Cerebellar cortex (tissue), 1 donor: ENCODE results near the gene SUSD6.

Source experiments
- DNase-seq: peaks from one replicate; pipeline ENCODE4 v3.0.0-alpha.2; 2015; ENCODE audit warnings: low spot score

The SUSD6 gene

DNA sequence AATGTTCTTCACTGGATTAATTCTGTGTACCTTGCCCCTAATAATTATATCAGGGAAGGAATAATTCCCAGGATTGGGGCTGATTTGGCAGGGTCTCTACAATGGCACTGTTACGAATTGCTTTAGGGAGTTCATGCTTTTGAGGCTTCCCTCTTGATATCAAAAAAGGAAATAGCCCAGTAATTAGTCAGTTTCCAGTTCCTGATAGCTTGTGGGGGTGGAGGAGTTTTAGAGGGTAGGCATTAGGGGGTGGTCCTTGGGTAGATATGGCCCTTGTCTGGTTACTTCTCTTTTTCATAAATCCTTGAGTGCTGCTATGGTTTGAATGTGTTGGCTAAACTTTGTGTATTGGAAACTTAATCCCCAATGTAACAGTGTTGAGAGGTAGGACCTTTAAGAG lies 149.4 kb downstream of the SUSD6 start:
- DNase-seq, result no peak

DNA sequence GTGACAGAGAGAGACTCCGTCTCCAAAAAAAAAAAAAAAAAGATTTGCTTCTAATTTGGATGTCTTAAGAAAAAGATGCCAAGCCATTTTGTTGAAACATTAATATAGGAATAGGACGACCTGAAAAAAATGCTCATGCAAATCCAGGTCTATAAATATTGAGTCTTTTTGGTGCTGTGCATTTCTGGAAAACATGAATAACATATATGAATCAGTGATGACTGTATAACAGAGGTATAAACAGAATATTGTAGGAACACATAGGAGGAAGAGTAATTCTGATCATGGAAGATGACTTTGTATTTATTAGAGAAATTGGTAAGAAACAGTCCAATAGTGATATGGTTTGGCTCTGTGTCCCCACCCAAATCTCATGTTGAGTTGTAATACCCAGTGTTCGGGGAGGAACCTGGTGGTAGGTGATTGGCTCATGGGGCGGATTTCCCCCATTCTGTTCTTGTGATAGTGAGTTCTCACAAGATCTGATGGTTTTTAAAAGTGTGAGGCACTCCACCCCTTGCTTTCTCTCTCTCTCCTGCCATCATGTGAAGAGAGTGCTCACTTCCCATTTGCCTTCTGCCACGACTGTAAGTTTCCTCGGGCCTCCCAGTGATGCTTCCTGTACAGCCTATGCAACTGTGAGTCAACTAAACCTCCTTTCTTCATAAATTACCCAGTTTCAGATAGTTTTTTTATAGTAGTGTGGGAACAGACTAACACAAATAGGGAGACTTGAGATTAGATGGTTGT lies 152.5 kb downstream of the SUSD6 start:
- no peak for DNase-seq
